ENCODE measurements around the gene ARPC4. TPM values are rescaled to one million over a fixed set of nuclear protein-coding genes. Genes with fewer than 3 reads are reported as not detected.

ARPC4 gene
- total RNA-seq, 1 donor from 2014 or later: 129 TPM

DNA sequence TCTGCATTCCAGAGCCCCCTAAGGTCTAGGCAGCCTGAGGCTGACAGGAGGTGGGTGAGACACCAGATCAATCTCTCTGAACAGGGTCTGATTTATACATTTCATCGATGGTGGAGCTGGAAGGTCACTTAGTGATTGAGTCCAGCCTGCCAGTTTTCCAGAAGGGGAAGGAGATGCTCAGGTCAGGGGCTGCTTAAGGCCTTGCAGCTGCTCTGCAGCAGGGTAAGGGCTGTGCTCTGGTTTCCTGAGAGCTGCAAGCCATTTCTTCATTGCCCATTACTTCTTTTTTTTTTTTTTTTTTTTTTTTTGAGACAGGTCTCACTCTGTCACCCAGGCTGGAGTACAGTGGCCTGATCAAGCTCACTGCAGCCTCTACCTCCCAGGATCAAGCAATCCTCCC is 11.3 kb upstream of the ARPC4 start:
- Mint-ChIP-seq H3K27ac (no peak overlapping the region), H3K36me3 (ENCODE audit: insufficient read depth) (peaks cover 13% of the 10 kb centered on the region), H3K4me1 (ENCODE audit: low read depth) (no peaks in the 10 kb centered on the region)

DNA sequence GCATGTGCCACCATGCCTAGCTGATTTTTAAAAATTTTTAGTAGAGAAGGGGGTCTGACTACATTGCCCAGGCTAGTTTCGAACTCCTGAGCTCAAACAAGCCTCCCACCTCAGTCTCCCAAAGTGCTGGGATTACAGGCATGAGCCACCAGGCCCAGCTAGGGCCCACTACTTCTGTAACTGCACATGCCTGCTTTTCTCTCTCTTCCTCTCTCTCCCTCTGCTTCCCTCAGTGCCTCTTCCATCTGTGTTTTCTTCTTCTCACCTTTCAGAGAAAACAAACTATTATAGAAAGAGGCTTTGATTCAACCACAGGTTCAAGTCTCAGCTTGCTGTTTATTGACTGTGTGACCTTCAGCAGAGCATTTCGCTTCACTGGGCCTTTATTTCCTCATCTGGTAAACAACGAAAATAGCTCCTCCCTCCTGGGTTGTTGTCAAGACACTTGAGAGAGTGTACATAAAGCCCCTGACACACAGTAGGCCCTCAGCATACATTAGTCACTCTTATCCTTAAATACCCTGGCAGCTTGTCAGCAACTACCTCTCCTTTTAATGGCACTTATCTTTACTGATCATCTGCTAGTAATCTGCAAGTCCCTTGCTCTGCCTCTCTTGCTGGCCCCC is 10.8 kb upstream of the ARPC4 start:
- no peak for DNase-seq (ENCODE audit: low spot score, unreplicated experiment)
- H3K9me3 Mint-ChIP-seq (ENCODE audit: low read depth): no peaks in the 10 kb centered on the region
- H3K27ac Mint-ChIP-seq: no peak overlapping the region
- H3K36me3 Mint-ChIP-seq (ENCODE audit: insufficient read depth): peaks cover 17% of the 10 kb centered on the region
- no peak overlapping the region for H3K4me3 Mint-ChIP-seq (ENCODE audit: low read depth)
- H3K27me3 Mint-ChIP-seq: no peaks in the 10 kb centered on the region
- TF ChIP-seq, protein P1, sequence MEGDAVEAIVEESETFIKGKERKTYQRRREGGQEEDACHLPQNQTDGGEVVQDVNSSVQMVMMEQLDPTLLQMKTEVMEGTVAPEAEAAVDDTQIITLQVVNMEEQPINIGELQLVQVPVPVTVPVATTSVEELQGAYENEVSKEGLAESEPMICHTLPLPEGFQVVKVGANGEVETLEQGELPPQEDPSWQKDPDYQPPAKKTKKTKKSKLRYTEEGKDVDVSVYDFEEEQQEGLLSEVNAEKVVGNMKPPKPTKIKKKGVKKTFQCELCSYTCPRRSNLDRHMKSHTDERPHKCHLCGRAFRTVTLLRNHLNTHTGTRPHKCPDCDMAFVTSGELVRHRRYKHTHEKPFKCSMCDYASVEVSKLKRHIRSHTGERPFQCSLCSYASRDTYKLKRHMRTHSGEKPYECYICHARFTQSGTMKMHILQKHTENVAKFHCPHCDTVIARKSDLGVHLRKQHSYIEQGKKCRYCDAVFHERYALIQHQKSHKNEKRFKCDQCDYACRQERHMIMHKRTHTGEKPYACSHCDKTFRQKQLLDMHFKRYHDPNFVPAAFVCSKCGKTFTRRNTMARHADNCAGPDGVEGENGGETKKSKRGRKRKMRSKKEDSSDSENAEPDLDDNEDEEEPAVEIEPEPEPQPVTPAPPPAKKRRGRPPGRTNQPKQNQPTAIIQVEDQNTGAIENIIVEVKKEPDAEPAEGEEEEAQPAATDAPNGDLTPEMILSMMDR (IDR thresholded peaks at IDR 0.05; ENCODE audit: unreplicated experiment): no peak
- H3K4me1 Mint-ChIP-seq (ENCODE audit: low read depth): no peaks in the 10 kb centered on the region

More for the DNA sequence above, 11.3 kb upstream of the ARPC4 start:
- TF ChIP-seq, protein P1 (IDR thresholded peaks at IDR 0.05; ENCODE audit: unreplicated experiment): no peak
- Mint-ChIP-seq H3K27me3 (no peaks in the 10 kb centered on the region), H3K9me3 (ENCODE audit: low read depth) (no peaks in the 10 kb centered on the region), H3K4me3 (ENCODE audit: low read depth) (no peak overlapping the region)
- no peak for DNase-seq (ENCODE audit: low spot score, unreplicated experiment)

DNA sequence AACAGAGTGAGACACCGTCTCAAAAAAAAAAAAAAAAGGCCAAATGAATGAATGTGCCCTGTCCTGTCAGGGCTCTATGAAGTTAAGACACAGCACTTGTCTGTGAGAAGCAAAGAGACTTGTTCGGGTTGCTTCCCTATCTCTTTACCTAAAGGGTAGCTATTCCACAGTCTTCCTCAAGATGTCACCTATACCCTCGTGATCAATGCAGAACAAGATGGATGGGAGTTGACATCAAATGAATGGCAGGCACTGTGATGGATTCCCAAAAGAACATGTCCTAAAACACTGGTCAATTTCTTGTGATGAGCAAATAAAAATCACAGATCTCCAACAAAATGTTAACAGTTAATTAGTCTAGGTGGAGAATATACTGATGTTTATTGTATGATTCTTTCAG is 10.1 kb upstream of the ARPC4 start:
- DNase-seq (ENCODE audit: low spot score, unreplicated experiment): no peak
- no peak overlapping the region for H3K27ac Mint-ChIP-seq
- TF ChIP-seq, protein P1 (IDR thresholded peaks at IDR 0.05; ENCODE audit: unreplicated experiment): no peak
- no peaks in the 10 kb centered on the region for H3K4me1 Mint-ChIP-seq (ENCODE audit: low read depth)
- peaks cover 23% of the 10 kb centered on the region for H3K36me3 Mint-ChIP-seq (ENCODE audit: insufficient read depth)
- H3K4me3 Mint-ChIP-seq (ENCODE audit: low read depth): no peak overlapping the region
- no peaks in the 10 kb centered on the region for H3K9me3 Mint-ChIP-seq (ENCODE audit: low read depth)
- H3K27me3 Mint-ChIP-seq: no peaks in the 10 kb centered on the region

DNA sequence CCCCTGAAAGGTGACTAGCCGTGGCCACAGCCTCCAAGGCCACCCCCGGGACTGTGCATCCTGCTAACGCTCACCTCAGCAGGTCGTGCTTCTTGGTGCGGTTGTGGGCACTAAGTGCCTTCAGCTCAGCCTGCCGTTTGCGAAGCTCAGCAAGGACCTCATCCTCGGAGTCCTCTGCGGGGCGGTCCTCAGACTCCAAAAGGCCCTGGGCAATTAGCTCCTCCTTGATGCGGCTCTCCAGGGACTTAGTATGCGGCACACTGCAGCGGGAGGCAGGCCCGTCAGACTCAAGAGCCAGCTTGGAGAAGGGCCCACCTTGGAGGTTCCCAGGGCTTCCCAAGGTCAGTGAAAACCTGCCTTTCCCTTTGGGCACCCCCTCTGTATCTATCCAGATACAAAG is 8.9 kb upstream of the ARPC4 start:
- no peak overlapping the region for H3K4me3 Mint-ChIP-seq (ENCODE audit: low read depth)
- no peaks in the 10 kb centered on the region for H3K27me3 Mint-ChIP-seq
- peaks cover 26% of the 10 kb centered on the region for H3K36me3 Mint-ChIP-seq (ENCODE audit: insufficient read depth)
- no peaks in the 10 kb centered on the region for H3K4me1 Mint-ChIP-seq (ENCODE audit: low read depth)
- H3K27ac Mint-ChIP-seq: no peak overlapping the region
- TF ChIP-seq, protein P1 (IDR thresholded peaks at IDR 0.05; ENCODE audit: unreplicated experiment): no peak
- no peak for DNase-seq (ENCODE audit: low spot score, unreplicated experiment)
- no peaks in the 10 kb centered on the region for H3K9me3 Mint-ChIP-seq (ENCODE audit: low read depth)

DNA sequence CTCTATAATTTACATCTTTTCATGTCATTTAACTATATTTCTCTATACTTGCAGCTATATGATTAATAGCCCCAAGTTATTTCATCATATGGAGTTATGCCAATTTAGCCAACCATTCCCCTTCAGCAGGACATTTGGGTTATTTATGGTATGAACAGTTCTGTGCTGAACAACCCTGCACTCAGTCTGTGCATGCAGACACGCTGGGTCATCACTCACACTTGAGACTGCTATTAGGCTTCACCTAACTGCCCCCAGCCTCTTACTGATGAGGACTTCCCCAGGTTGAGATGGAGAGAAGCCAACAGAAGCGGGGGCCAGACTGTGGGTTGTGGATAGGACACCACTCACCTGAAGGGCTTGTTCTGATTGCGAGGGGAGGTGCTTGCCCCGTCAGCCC is 7.9 kb upstream of the ARPC4 start:
- no peaks in the 10 kb centered on the region for H3K27me3 Mint-ChIP-seq
- H3K9me3 Mint-ChIP-seq (ENCODE audit: low read depth): no peaks in the 10 kb centered on the region
- peaks cover 31% of the 10 kb centered on the region for H3K36me3 Mint-ChIP-seq (ENCODE audit: insufficient read depth)
- no peak for DNase-seq (ENCODE audit: low spot score, unreplicated experiment)
- no peak overlapping the region for H3K4me3 Mint-ChIP-seq (ENCODE audit: low read depth)
- H3K4me1 Mint-ChIP-seq (ENCODE audit: low read depth): no peaks in the 10 kb centered on the region
- TF ChIP-seq, protein P1 (IDR thresholded peaks at IDR 0.05; ENCODE audit: unreplicated experiment): no peak
- H3K27ac Mint-ChIP-seq: no peak overlapping the region
